Heart left ventricle (tissue), 13 donors: ENCODE measurements around the gene ARHGAP20.

Experiments used
- POLR2A ChIP-seq, 2 donors: fragments of 450-650 bp; IDR thresholded peaks; one replicate each; pipeline ENCODE4 v1.6.1; 2017; ENCODE audit warnings: antibody characterized with exemption in 2 of 2, mild to moderate bottlenecking in 2 of 2, moderate library complexity in 2 of 2
- TF ChIP-seq, protein P1 (sequence below), 12 donors: fragments of 200-600 bp; sonication (generic) in 4 of 12; IDR thresholded peaks; one replicate each; pipeline versions ENCODE4 v1.5.0 to v1.8.0; 2018 to 2022; ENCODE audit warnings: antibody characterized with exemption in 12 of 12, mild to moderate bottlenecking in 5 of 12
- donor health status: ischemic (EF 13 %, LVEDD 7.1; RV severe dilation, severe dysfunction).
- donor health status: DM: no; HTN: yes; CAD: no.
- donor health status: DM: no; HTN: no; CAD: no.
- donor health status: ischemic (EF 25% LVEDD 6.9; RV normal size, moderate dysfunction).
- donor health status: ischemic (EF 25% LVEDD 5.7; RV mildly dilated, moderate dysfunction).
- donor health status: ischemic (EF 35%, LVEDD 5.7; RV mildly dilated, moderate dysfunction).
- donor health status: nonischemic (EF 11% LVEDD 7.7; RV severe dilation, severe dysfunction).
- donor health status: DM: yes; HTN: yes; CAD: no.
- donor health status: PGD.
- donor health status: ischemic (EF 29% LVEDD 5.4; RV normal size, mild dysfunction).
- donor health status: nonischemic (EF 23%, LVEDD 6.1; RV moderate dilation, normal function).

DNA sequence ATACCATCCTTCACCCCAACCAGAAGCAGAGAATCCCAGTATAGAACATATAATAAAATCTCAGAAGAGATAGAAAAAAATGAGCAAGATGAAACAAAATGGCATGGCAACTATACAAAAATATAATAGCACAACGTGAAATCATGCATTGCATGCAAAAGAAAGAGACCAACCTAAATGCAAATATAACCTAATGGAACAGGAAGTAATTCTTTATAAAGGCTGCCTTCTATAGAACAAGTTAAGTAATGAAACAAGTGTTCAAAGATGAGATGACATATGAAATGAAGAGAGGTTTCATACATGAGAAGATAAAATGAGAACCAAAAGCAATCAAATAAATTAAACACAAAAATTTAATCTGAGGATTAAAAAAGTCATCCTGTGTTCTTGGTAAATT lies 18.5 kb upstream of the ARHGAP20 start:
- TF ChIP-seq, protein P1, sequence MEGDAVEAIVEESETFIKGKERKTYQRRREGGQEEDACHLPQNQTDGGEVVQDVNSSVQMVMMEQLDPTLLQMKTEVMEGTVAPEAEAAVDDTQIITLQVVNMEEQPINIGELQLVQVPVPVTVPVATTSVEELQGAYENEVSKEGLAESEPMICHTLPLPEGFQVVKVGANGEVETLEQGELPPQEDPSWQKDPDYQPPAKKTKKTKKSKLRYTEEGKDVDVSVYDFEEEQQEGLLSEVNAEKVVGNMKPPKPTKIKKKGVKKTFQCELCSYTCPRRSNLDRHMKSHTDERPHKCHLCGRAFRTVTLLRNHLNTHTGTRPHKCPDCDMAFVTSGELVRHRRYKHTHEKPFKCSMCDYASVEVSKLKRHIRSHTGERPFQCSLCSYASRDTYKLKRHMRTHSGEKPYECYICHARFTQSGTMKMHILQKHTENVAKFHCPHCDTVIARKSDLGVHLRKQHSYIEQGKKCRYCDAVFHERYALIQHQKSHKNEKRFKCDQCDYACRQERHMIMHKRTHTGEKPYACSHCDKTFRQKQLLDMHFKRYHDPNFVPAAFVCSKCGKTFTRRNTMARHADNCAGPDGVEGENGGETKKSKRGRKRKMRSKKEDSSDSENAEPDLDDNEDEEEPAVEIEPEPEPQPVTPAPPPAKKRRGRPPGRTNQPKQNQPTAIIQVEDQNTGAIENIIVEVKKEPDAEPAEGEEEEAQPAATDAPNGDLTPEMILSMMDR (IDR thresholded peaks at IDR 0.05), result no peak
- no peak for TF ChIP-seq POLR2A (IDR thresholded peaks at IDR 0.05)
